ENCODE results near the gene ACSBG1.

- no peak for TF ChIP-seq CTCF (IDR thresholded peaks at IDR 0.05; ENCODE audit: insufficient read depth, low read length, poor library complexity, severe bottlenecking)
- no peak for TF ChIP-seq EZH2phosphoT487 (conservative IDR thresholded peaks at IDR 0.05; ENCODE audit: low read length)
These were observed 59.0 kb downstream of the ACSBG1 start for GRCh38 chr15:78175330-78175729.

Data from SU-DHL-6 (cell line).